Measurements from ENCODE around the gene DNAI2. TPM values are rescaled to one million over a fixed set of nuclear protein-coding genes. Genes with fewer than 3 reads are reported as not detected.
"Not testable (repeated sequence)": the region's sequence is repeated elsewhere in the genome, so short reads cannot be mapped to it uniquely, and the experiment has no call there.

DNAI2 gene
- total RNA-seq, 1 donor from 2014 or later = not detected

GRCh38 chr17:74260525-74260850 lies 13.5 kb upstream of the DNAI2 start:
- peaks cover 45% of the 10 kb centered on the region for H3K27me3 Mint-ChIP-seq
- no peaks in the 10 kb centered on the region for H3K4me1 Mint-ChIP-seq (ENCODE audit: low read depth)
- H3K36me3 Mint-ChIP-seq (ENCODE audit: insufficient read depth) = no peaks in the 10 kb centered on the region
- H3K4me3 Mint-ChIP-seq (ENCODE audit: low read depth) = no peak overlapping the region
- no peak overlapping the region for H3K27ac Mint-ChIP-seq
- DNase-seq (ENCODE audit: low spot score, unreplicated experiment) = no peak
- TF ChIP-seq, protein P1, sequence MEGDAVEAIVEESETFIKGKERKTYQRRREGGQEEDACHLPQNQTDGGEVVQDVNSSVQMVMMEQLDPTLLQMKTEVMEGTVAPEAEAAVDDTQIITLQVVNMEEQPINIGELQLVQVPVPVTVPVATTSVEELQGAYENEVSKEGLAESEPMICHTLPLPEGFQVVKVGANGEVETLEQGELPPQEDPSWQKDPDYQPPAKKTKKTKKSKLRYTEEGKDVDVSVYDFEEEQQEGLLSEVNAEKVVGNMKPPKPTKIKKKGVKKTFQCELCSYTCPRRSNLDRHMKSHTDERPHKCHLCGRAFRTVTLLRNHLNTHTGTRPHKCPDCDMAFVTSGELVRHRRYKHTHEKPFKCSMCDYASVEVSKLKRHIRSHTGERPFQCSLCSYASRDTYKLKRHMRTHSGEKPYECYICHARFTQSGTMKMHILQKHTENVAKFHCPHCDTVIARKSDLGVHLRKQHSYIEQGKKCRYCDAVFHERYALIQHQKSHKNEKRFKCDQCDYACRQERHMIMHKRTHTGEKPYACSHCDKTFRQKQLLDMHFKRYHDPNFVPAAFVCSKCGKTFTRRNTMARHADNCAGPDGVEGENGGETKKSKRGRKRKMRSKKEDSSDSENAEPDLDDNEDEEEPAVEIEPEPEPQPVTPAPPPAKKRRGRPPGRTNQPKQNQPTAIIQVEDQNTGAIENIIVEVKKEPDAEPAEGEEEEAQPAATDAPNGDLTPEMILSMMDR (IDR thresholded peaks at IDR 0.05; ENCODE audit: unreplicated experiment) = no peak
- no peaks in the 10 kb centered on the region for H3K9me3 Mint-ChIP-seq (ENCODE audit: low read depth)

- Mint-ChIP-seq H3K36me3 (ENCODE audit: insufficient read depth) (no peaks in the 10 kb centered on the region), H3K27ac (no peak overlapping the region), H3K4me1 (ENCODE audit: low read depth) (no peaks in the 10 kb centered on the region), H3K4me3 (ENCODE audit: low read depth) (no peak overlapping the region), H3K9me3 (ENCODE audit: low read depth) (no peaks in the 10 kb centered on the region), H3K27me3 (peaks cover 36% of the 10 kb centered on the region)
- DNase-seq (ENCODE audit: low spot score, unreplicated experiment) = no peak
- TF ChIP-seq, protein P1 (IDR thresholded peaks at IDR 0.05; ENCODE audit: unreplicated experiment) = no peak
Measured at GRCh38 chr17:74262601-74263000, 11.4 kb upstream of the DNAI2 start.

DNA sequence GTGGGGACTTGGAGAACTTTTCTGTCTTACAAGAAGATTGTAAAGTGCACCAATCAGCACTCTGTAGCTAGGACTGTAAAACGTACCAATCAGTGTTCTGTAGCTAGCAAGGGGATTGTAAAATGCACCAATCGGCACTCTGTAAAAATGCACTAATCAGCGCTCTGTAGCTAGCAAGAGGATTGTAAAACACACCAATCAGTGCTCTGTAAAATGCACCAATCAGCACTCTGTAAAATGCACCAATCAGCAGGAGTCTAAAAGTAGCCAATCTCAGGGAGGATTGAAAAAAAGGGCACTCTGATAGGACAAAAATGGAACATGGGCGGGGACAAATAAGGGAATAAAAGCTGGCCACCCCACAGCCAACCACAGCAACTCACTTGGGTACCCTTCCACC lies 7.0 kb upstream of the DNAI2 start:
- H3K4me1 Mint-ChIP-seq (ENCODE audit: low read depth); H3K36me3 Mint-ChIP-seq (ENCODE audit: insufficient read depth); H3K27ac Mint-ChIP-seq; DNase-seq (ENCODE audit: low spot score, unreplicated experiment); H3K4me3 Mint-ChIP-seq (ENCODE audit: low read depth); H3K9me3 Mint-ChIP-seq (ENCODE audit: low read depth): not testable (repeated sequence)
- peaks cover 12% of the 10 kb centered on the region for H3K27me3 Mint-ChIP-seq

- no peak for DNase-seq (ENCODE audit: low spot score, unreplicated experiment)
- Mint-ChIP-seq H3K4me3 (ENCODE audit: low read depth) (no peak overlapping the region), H3K4me1 (ENCODE audit: low read depth) (no peaks in the 10 kb centered on the region), H3K27ac (no peak overlapping the region), H3K36me3 (ENCODE audit: insufficient read depth) (no peaks in the 10 kb centered on the region), H3K9me3 (ENCODE audit: low read depth) (no peaks in the 10 kb centered on the region), H3K27me3 (peaks cover 16% of the 10 kb centered on the region)
- TF ChIP-seq, protein P1 (IDR thresholded peaks at IDR 0.05; ENCODE audit: unreplicated experiment) = no peak
Measured at GRCh38 chr17:74267579-74267978, 6.5 kb upstream of the DNAI2 start.

DNA sequence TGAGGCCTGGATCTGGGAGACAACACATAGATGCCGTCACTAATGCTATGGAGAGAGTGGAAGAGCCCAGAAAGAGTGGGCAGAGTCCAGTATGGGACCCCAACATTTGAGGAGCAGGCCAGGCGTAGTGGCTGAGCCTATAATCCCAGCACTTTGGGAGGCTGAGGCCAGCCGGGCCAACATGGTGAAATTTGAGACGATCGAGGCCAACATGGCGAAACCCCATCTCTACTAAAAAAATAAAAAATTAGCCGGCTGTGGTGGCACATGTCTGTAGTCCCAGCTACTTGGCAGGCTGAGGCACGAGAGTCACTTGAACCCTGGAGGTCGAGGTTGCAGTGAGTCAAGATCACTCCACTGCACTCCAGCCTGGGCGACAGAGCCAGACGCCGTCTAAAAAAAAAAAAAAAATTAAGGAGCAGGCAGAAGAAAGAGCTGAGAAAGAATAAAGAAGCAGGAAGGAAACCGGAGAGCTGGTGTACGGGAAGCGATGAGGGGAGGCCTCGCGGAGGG lies 6.0 kb upstream of the DNAI2 start:
- Mint-ChIP-seq H3K36me3 (ENCODE audit: insufficient read depth) (no peaks in the 10 kb centered on the region), H3K9me3 (ENCODE audit: low read depth) (no peaks in the 10 kb centered on the region), H3K27me3 (peaks cover 19% of the 10 kb centered on the region), H3K27ac (no peak overlapping the region), H3K4me3 (ENCODE audit: low read depth) (no peak overlapping the region), H3K4me1 (ENCODE audit: low read depth) (no peaks in the 10 kb centered on the region)
- TF ChIP-seq, protein P1 (IDR thresholded peaks at IDR 0.05; ENCODE audit: unreplicated experiment) = no peak
- no peak for DNase-seq (ENCODE audit: low spot score, unreplicated experiment)

DNA sequence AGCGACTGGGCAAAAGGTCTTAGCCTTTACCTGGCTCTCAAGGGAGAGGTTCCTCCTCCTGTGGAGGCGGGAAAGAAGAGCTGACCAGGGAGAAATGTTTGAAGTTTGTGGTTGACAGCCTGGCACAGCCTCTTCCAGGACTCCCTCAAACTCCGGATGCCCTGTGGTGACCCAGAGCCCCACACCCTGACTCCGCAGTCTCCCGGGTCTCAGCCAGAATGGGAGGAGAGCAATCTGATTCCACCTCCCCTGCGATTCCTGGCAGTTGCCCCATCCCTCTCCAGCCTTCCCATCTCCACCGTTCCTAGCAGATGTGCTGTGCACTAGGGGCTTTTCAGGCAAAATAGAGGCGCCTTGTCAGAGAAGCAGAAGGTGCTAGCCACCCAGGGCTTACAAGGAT lies 5.5 kb upstream of the DNAI2 start:
- no peak for DNase-seq (ENCODE audit: low spot score, unreplicated experiment)
- Mint-ChIP-seq H3K27ac (no peak overlapping the region), H3K27me3 (peaks cover 21% of the 10 kb centered on the region), H3K9me3 (ENCODE audit: low read depth) (no peaks in the 10 kb centered on the region), H3K4me1 (ENCODE audit: low read depth) (no peaks in the 10 kb centered on the region), H3K4me3 (ENCODE audit: low read depth) (no peak overlapping the region), H3K36me3 (ENCODE audit: insufficient read depth) (no peaks in the 10 kb centered on the region)
- TF ChIP-seq, protein P1 (IDR thresholded peaks at IDR 0.05; ENCODE audit: unreplicated experiment) = no peak
